ENCODE results near the gene NUDT3.

DNA sequence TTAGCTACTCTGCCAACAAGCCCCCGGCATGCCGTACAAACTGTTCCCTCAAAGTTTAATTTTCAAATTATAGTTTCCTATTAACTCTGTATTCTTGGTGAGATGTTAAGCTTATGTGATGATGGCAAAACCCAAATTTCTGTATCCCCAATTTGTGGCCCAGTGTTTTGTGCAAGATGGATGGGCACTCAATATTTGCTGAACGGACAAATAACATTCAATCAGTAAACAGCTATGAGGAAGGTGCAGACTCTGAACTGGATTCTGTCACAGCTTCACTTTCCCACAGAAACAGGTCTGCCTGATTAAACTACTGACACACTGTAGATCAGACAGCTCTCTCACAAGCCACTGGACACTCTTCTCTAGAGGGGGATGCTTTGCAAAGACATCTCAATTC lies 54.1 kb downstream of the NUDT3 start:
- TF ChIP-seq EZH2 (IDR thresholded peaks at IDR 0.05; ENCODE audit: insufficient read depth, poor library complexity, severe bottlenecking) (no peak), EZH2phosphoT487 (IDR thresholded peaks at IDR 0.05; ENCODE audit: insufficient read depth, low read depth) (no peak)
